Left lung (tissue), 10 donors: ENCODE measurements around the gene SLC1A6. TPM values are rescaled to one million over a fixed set of nuclear protein-coding genes. Genes with fewer than 3 reads are reported as not detected.

Source experiments
- ATAC-seq: fragments of 200-7000 bp; cut with Tn5 transposase; one replicate; pipeline ENCODE4 v1.9.1; 2020; ENCODE audit warnings: moderate library complexity
- DNase-seq, 4 donors: peaks; one replicate each; pipeline ENCODE4 v3.0.0-alpha.2; 2013 to 2020
- H3K27ac ChIP-seq, 2 donors: fragments of 200-600 bp; sonication (generic) in 1 of 2; one replicate each; pipeline versions ENCODE4 v1.5.0 to v1.8.0; 2020 to 2021
- H3K27me3 ChIP-seq, 2 donors: fragments of 200-600 bp; sonication (generic) in 1 of 2; one replicate each; pipeline versions ENCODE4 v1.5.0 to v1.8.0; 2020 to 2021
- H3K36me3 ChIP-seq, 2 donors: fragments of 200-600 bp; sonication (generic) in 1 of 2; one replicate each; pipeline versions ENCODE4 v1.5.0 to v1.8.0; 2020 to 2021
- H3K4me1 ChIP-seq, 2 donors: fragments of 200-600 bp; one replicate each; pipeline ENCODE4 v1.8.0; 2021
- H3K4me3 ChIP-seq, 2 donors: fragments of 200-600 bp; sonication (generic) in 1 of 2; one replicate each; pipeline versions ENCODE4 v1.5.0 to v1.8.0; 2020 to 2021; ENCODE audit warnings: mild to moderate bottlenecking in 1 of 2
- H3K9me3 ChIP-seq, 2 donors: fragments of 200-600 bp; sonication (generic) in 1 of 2; one replicate each; pipeline versions ENCODE4 v1.5.0 to v1.8.0; 2020 to 2021
- intact Hi-C, 2 donors: fragments of 100-400 bp; cut with DNase I; formaldehyde crosslinking; loops; one replicate each; pipeline versions ENCODE4 v1.11.2 to v1.14.2; 2022
- polyA plus RNA-seq, 6 donors: library from polyadenylated mRNA; unstranded; fragments of 120-200 nt; gene quantifications; one replicate each; pipeline ENCODE4 v1.2.1, GENCODE V29; 2013; ENCODE audit not compliant: insufficient read length in 6 of 6
- total RNA-seq, 2 donors: library from RNA; stranded (reverse); fragmentation: NEBNext Ultra II Directional; extraction: Animal tissue kit (Norgen Biotek cat#: 25700); gene quantifications; one replicate each; pipeline ENCODE4 v1.2.1, GENCODE V29; 2021
- TF ChIP-seq, protein P1 (sequence below), 2 donors: fragments of 200-600 bp; sonication (generic) in 1 of 2; IDR thresholded peaks; one replicate each; pipeline versions ENCODE4 v1.5.0 to v1.8.0; 2021; ENCODE audit warnings: antibody characterized with exemption in 2 of 2
- donor health status: DM: no; HTN: yes; CAD: no.
- donor health status: DM: no; HTN: no; CAD: no.

SLC1A6 gene
- total and polyA plus RNA-seq, 8 donors: 0.09 to 0.31 (median 0.17) TPM; not detected in 2

DNA sequence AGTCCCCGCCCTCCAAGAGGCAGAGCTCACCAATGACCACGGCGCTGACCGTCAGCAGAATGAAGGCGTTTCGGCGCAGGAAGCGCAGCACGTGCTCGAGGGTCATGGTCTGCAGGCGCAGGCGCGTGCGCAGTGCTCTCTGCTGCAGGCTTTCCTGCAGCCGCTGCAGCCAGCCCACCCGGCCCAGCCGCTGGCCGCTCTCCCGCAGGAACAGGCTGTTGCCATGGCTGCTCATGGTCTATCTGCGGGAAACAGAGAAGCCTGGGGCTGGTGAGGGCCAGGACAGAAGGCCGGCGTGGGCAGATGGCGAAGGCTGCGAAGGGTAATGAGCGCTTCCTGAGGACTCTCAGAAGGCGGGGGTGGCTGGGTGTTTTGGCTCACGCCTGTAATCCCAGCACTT lies 7.0 kb downstream of the SLC1A6 start:
- Histone ChIP-seq H3K27me3 (peaks cover 7 to 42% of the 10 kb centered on the region in 2 donors), H3K9me3 (no peaks in the 10 kb centered on the region), H3K27ac (no peak overlapping the region), H3K36me3 (no peaks in the 10 kb centered on the region), H3K4me1 (no peaks in the 10 kb centered on the region), H3K4me3 (no peak overlapping the region)
- DNase-seq (no peak), ATAC-seq (no peak)
- TF ChIP-seq, protein P1, sequence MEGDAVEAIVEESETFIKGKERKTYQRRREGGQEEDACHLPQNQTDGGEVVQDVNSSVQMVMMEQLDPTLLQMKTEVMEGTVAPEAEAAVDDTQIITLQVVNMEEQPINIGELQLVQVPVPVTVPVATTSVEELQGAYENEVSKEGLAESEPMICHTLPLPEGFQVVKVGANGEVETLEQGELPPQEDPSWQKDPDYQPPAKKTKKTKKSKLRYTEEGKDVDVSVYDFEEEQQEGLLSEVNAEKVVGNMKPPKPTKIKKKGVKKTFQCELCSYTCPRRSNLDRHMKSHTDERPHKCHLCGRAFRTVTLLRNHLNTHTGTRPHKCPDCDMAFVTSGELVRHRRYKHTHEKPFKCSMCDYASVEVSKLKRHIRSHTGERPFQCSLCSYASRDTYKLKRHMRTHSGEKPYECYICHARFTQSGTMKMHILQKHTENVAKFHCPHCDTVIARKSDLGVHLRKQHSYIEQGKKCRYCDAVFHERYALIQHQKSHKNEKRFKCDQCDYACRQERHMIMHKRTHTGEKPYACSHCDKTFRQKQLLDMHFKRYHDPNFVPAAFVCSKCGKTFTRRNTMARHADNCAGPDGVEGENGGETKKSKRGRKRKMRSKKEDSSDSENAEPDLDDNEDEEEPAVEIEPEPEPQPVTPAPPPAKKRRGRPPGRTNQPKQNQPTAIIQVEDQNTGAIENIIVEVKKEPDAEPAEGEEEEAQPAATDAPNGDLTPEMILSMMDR (IDR thresholded peaks at IDR 0.05): no peak
- intact Hi-C loops: no loop called here

DNA sequence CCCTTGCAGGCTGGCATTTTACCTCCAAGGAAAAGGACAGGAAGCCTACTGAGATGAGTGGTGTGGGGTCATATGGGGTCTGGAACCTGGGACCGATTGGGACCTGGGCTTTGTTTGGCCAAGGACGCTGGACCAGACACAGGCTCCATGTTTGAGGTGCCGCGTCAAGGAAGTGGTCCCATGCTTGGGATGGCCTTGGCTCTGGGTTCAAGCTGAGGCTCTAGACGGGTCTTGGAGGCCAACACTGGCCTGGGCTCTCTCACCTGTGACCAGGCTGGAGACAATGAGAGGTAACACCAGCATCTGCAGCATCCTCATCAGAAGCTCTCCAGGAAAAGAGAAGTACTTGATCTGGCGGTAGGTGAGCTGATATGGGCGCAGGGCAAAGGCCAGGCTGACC lies 8.2 kb downstream of the SLC1A6 start:
- Histone ChIP-seq H3K36me3 (no peaks in the 10 kb centered on the region), H3K9me3 (no peaks in the 10 kb centered on the region), H3K4me3 (no peak overlapping the region), H3K4me1 (no peaks in the 10 kb centered on the region), H3K27ac (no peak overlapping the region), H3K27me3 (peaks cover 0 to 30% of the 10 kb centered on the region in 2 donors)
- DNase-seq (no peak), ATAC-seq (no peak)
- intact Hi-C loops: no loop called here
- TF ChIP-seq, protein P1 (IDR thresholded peaks at IDR 0.05): no peak

DNA sequence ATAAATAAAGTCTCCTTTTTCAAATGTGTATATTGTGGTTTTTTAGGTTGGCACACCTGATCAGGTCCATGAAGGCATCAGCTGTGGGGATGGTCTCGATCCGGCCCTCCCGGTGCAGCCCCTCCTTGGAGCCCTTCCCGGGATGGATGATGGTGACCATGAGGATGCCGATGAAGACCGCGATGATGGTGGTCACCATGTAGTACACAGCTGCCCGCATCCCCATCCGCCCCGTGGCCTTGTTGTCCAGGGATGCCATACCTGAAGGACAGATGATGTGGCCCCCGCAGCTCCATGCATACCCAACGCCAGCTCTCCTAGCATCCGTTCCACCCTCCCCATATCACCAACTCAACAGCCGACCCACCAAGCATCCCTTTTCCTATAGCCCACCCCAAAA lies 11.4 kb downstream of the SLC1A6 start:
- Histone ChIP-seq H3K9me3 (no peaks in the 10 kb centered on the region), H3K36me3 (no peaks in the 10 kb centered on the region), H3K4me1 (no peaks in the 10 kb centered on the region), H3K27me3 (peaks cover 0 to 12% of the 10 kb centered on the region in 2 donors), H3K27ac (no peak overlapping the region), H3K4me3 (no peak overlapping the region)
- ATAC-seq (no peak), DNase-seq (no peak)
- intact Hi-C loops: no loop called here
- TF ChIP-seq, protein P1 (IDR thresholded peaks at IDR 0.05): no peak

DNA sequence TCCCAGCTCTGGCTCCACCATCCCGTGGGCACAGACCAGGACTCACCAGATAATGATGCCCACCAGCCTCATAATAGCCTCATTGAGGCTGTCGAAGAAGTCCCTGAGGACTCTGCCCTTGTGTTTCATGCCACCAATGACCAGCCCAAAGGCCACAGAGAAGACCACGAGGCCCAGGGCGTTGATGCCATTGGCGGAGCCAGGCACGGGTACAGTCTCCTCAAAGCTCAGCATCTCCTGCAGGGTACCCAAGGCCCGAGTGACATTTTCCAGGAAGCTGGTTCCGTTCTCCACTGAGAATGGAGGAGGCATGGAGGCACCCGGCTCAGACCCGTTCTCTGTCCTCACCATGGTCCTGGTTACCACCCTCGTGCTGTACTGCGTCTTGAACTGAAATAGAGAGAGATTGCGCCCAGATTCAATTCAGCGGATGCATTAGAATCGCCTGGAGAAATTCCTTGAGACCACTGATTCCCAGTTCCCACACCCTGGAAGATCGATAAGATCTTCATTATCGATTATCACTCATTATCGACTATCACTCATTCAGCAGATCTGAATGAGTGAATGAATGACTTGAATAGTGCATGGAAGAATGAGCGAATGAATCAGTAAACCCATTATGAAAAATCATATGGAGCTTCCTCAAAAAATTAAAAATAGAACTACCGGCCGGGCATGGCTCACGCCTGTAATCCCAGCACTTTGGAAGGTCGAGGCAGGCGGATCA lies 17.5 kb downstream of the SLC1A6 start:
- Histone ChIP-seq H3K36me3 (no peaks in the 10 kb centered on the region), H3K27ac (no peak overlapping the region), H3K4me1 (no peaks in the 10 kb centered on the region), H3K9me3 (peaks cover 0 to 48% of the 10 kb centered on the region in 2 donors), H3K4me3 (no peak overlapping the region), H3K27me3 (no peaks in the 10 kb centered on the region)
- no peak for DNase-seq
- TF ChIP-seq, protein P1 (IDR thresholded peaks at IDR 0.05): no peak
- intact Hi-C loops: no loop called here
- ATAC-seq: no peak

DNA sequence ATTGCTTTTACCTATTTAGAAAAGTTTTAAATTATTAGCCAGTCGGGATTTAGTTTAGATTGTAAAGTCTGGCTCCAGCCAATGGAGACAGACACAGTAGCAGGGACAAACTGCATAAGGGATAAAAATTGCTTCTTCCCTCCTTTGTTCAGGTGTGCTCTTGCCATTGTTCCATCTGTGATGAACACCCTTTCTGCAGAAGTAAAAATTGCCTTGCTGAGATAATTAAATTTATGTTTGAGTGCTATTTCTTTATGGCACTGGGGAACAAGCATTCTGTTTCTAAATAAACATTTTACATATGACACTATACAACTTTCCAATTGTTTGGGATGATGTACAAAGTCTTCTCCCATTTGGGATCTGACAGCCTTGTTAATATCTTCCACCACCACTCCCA lies 20.4 kb downstream of the SLC1A6 start:
- ATAC-seq: no peak
- H3K4me1 ChIP-seq: no peaks in the 10 kb centered on the region
- peaks cover 0 to 8% of the 10 kb centered on the region in 2 donors for H3K27me3 ChIP-seq
- peaks cover 0 to 49% of the 10 kb centered on the region in 2 donors for H3K9me3 ChIP-seq
- DNase-seq: no peak
- no peak overlapping the region for H3K27ac ChIP-seq
- no peaks in the 10 kb centered on the region for H3K36me3 ChIP-seq
- intact Hi-C loops: no loop called here
- TF ChIP-seq, protein P1 (IDR thresholded peaks at IDR 0.05): no peak
- H3K4me3 ChIP-seq: no peak overlapping the region
